ENCODE results near the gene PSMB7.

PSMB7 gene

DNA sequence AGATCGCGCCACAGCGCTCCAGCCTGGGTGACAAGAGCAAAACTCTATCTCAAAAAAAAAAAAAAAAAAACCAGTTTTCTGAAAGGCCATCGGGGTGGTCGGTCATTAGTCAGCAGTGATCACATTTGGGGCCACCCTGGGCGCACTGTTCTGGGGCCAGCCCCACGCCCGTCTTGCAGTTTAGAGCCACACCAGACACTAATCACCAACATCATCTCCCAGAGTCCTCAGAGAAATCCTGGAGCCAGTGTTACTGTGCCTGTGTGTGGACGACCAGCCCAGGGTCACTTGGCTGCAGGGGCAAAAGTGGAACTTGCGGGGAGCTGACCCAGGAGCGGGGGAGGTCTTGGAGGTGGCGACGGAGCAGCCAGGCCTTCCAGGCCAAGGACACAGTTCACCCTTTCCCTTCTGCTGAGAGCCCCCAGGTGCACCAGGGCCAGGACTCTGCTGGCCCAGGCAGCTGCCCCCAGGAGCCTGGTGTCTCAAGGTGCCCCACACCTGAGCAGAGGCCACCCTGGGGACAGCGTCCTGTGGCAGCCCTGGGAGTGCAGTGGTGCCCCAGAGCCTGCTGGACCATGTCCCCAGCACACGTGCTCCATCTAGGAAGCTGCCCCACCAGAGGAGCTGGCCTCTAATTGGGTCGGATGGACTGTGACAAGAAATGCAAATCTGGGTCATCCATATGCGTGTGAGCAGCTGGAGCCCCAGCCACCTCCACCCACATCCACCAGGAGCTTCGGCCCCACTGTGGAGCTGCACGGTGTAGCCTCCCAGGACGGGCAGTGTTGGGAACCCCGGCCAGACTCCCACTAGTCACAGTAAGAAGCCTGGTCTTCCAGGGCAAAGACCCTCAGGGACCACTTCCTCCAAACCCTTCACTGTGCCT is 106.4 kb downstream of the PSMB7 start:
- Histone ChIP-seq H3K27ac (ENCODE audit: low read length) (no peak overlapping the region), H3K27me3 (replicated peaks; ENCODE audit: insufficient read depth, low read length) (no peaks in the 10 kb centered on the region), H3K9me3 (replicated peaks; ENCODE audit: insufficient read depth, low read length) (no peaks in the 10 kb centered on the region), H3K4me2 (ENCODE audit: low read depth, low read length) (no peak overlapping the region), H3K9me2 (replicated peaks; ENCODE audit: insufficient read depth, low read length) (no peaks in the 10 kb centered on the region), H2AFZ (ENCODE audit: low read length) (no peak overlapping the region), H3K9ac (ENCODE audit: low read length) (no peak overlapping the region), H3K79me2 (ENCODE audit: low read length) (no peaks in the 10 kb centered on the region), H3K4me3 (ENCODE audit: low read length) (no peak overlapping the region), H4K20me1 (ENCODE audit: insufficient read depth, low read length) (no peaks in the 10 kb centered on the region), H3F3A (ENCODE audit: insufficient read depth, low read length) (no peaks in the 10 kb centered on the region), H3K36me3 (replicated peaks; ENCODE audit: insufficient read depth, low read length) (no peaks in the 10 kb centered on the region), H3K4me1 (ENCODE audit: low read length) (no peaks in the 10 kb centered on the region)
- DNase-seq, result no peak
- TF ChIP-seq EZH2phosphoT487 (IDR thresholded peaks at IDR 0.05; ENCODE audit: low read length) (no peak), EZH2 (optimal IDR thresholded peaks at IDR 0.05; ENCODE audit: low read depth, low read length) (no peak)
- TF ChIP-seq, protein P1, sequence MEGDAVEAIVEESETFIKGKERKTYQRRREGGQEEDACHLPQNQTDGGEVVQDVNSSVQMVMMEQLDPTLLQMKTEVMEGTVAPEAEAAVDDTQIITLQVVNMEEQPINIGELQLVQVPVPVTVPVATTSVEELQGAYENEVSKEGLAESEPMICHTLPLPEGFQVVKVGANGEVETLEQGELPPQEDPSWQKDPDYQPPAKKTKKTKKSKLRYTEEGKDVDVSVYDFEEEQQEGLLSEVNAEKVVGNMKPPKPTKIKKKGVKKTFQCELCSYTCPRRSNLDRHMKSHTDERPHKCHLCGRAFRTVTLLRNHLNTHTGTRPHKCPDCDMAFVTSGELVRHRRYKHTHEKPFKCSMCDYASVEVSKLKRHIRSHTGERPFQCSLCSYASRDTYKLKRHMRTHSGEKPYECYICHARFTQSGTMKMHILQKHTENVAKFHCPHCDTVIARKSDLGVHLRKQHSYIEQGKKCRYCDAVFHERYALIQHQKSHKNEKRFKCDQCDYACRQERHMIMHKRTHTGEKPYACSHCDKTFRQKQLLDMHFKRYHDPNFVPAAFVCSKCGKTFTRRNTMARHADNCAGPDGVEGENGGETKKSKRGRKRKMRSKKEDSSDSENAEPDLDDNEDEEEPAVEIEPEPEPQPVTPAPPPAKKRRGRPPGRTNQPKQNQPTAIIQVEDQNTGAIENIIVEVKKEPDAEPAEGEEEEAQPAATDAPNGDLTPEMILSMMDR (IDR thresholded peaks at IDR 0.05; ENCODE audit: low read length), result no peak

DNA sequence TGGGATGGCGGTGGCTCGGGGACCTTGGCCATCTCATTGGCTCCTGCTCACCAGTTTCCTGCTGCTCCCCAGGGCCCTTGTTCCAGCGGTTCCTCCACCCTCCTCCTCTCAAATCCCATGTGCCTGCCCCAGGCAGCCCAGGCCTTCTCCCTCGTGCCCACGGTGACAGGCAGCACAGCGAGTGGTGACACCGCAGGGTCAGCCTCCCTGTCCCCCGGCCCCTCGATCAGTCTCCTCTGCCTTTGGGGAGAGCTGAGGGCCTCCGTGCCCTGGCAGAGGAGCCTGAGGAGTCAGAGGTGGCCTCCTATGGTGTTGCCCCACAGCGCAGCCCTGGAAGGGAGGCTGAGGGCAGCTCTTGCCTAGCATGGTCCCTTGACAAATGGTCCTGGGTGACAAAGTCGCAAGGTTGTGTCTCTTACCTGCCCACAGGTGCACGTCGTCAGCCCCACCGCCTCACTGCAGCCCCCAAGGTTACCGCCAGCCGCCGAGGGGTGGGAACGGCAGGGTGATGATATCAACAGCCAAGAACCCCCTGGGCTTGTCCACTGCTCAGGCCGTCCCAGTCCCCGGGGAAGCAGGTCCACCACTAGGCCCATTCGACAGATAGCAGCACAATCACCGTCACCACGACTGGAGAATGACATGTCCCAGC is 107.7 kb downstream of the PSMB7 start:
- Histone ChIP-seq H4K20me1 (ENCODE audit: insufficient read depth, low read length) (no peaks in the 10 kb centered on the region), H3K36me3 (replicated peaks; ENCODE audit: insufficient read depth, low read length) (no peaks in the 10 kb centered on the region), H3K4me3 (ENCODE audit: low read length) (no peak overlapping the region), H2AFZ (ENCODE audit: low read length) (no peak overlapping the region), H3K9me3 (replicated peaks; ENCODE audit: insufficient read depth, low read length) (no peaks in the 10 kb centered on the region), H3K27ac (ENCODE audit: low read length) (no peak overlapping the region), H3K27me3 (replicated peaks; ENCODE audit: insufficient read depth, low read length) (no peaks in the 10 kb centered on the region), H3K4me2 (ENCODE audit: low read depth, low read length) (no peak overlapping the region), H3K9ac (ENCODE audit: low read length) (no peak overlapping the region), H3F3A (ENCODE audit: insufficient read depth, low read length) (no peaks in the 10 kb centered on the region), H3K4me1 (ENCODE audit: low read length) (no peaks in the 10 kb centered on the region), H3K79me2 (ENCODE audit: low read length) (no peaks in the 10 kb centered on the region), H3K9me2 (replicated peaks; ENCODE audit: insufficient read depth, low read length) (no peaks in the 10 kb centered on the region)
- DNase-seq, result no peak
- TF ChIP-seq EZH2 (optimal IDR thresholded peaks at IDR 0.05; ENCODE audit: low read depth, low read length) (no peak), EZH2phosphoT487 (IDR thresholded peaks at IDR 0.05; ENCODE audit: low read length) (no peak)
- TF ChIP-seq, protein P1 (IDR thresholded peaks at IDR 0.05; ENCODE audit: low read length), result no peak

DNA sequence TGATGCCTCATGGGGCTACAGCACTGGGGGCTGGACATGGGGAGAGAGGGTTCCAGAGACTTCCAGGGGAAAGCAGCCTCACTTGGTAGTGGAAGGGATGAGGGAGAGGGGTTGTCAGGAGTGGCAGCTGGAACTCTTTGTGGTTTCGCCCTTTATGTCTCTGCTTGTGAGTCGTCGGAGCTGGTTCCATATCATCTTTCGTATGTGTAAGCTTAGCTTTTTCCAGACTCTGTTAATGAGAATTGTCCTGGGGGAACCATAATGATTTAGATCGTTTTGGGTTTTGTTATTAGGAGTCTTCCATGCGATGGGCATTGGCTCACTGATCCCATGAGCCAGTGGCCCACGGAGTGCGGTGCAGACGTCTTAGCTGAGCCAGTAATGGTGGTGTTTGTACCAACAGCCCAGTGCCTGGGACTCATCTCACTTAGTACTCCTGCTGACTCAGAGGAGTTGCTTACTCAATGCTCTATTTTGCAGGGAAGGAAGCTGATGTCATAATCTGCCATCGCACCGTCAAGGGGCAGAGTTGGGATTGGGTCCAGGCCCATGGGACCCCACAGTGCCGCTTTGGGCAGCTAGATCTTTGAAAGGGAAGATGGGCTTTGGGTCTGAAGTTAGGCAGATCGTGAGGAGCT is 109.0 kb downstream of the PSMB7 start:
- Histone ChIP-seq H3K4me3 (ENCODE audit: low read length) (no peak overlapping the region), H4K20me1 (ENCODE audit: insufficient read depth, low read length) (no peaks in the 10 kb centered on the region), H3K4me1 (ENCODE audit: low read length) (no peaks in the 10 kb centered on the region), H3K9me2 (replicated peaks; ENCODE audit: insufficient read depth, low read length) (no peaks in the 10 kb centered on the region), H3K27ac (ENCODE audit: low read length) (no peak overlapping the region), H3K36me3 (replicated peaks; ENCODE audit: insufficient read depth, low read length) (no peaks in the 10 kb centered on the region), H3K9ac (ENCODE audit: low read length) (no peak overlapping the region), H3K4me2 (ENCODE audit: low read depth, low read length) (no peak overlapping the region), H3F3A (ENCODE audit: insufficient read depth, low read length) (no peaks in the 10 kb centered on the region), H3K9me3 (replicated peaks; ENCODE audit: insufficient read depth, low read length) (no peaks in the 10 kb centered on the region), H3K27me3 (replicated peaks; ENCODE audit: insufficient read depth, low read length) (no peaks in the 10 kb centered on the region), H3K79me2 (ENCODE audit: low read length) (no peaks in the 10 kb centered on the region), H2AFZ (ENCODE audit: low read length) (no peak overlapping the region)
- TF ChIP-seq EZH2phosphoT487 (IDR thresholded peaks at IDR 0.05; ENCODE audit: low read length) (no peak), EZH2 (optimal IDR thresholded peaks at IDR 0.05; ENCODE audit: low read depth, low read length) (no peak)
- TF ChIP-seq, protein P1 (IDR thresholded peaks at IDR 0.05; ENCODE audit: low read length), result no peak
- no peak for DNase-seq

Data from MM.1S (cell line).